ENCODE results near the gene FCSK.

FCSK gene

DNA sequence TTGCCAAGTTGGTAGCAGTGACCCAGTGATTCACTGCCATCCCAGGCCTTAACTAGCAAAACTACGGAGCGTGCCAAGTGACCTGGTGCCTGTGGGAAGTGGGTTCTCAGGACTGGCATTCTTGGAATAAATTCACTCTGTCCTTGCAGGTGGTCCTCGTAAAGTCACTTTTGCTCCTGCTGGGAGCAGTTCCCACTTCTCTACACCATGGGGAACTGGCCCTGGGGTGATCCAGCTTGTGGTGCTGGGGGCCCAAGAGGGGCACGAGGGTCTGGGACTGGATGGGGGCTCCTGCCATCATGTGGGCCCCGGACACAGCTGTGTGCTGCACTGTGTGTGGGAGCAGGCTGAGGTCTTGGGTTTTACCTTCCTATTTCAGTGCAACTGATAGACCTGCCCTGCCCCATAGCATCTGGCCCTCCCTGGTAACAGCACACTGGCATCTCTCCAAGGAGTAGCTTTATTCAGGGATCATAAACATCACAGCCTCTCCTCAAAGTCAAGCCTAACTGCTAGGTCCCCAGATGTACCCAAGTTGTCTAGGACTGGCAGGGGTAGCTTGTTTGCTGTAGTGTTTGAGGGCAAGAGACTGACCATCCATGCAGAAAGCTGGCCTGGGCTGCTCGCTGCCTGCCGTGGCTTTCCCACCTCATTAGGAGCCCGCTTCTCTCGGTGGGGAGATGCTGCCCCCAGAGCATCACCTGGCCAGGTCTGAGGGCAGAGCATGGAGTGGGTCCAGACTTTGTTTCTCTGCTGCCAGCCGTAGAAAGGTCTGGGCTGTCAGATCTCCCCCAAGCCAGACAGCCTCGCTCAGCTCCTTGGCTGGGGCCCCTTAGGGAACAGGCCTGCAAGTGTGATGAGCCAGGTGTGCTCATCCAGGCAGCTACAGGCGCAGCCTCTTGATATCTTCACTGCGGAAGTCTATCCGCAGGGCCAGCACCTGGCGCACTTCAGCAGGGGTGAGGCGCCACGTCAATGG, 26.0 kb downstream of the FCSK start:
- no peak for DNase-seq (ENCODE audit: low spot score)

DNA sequence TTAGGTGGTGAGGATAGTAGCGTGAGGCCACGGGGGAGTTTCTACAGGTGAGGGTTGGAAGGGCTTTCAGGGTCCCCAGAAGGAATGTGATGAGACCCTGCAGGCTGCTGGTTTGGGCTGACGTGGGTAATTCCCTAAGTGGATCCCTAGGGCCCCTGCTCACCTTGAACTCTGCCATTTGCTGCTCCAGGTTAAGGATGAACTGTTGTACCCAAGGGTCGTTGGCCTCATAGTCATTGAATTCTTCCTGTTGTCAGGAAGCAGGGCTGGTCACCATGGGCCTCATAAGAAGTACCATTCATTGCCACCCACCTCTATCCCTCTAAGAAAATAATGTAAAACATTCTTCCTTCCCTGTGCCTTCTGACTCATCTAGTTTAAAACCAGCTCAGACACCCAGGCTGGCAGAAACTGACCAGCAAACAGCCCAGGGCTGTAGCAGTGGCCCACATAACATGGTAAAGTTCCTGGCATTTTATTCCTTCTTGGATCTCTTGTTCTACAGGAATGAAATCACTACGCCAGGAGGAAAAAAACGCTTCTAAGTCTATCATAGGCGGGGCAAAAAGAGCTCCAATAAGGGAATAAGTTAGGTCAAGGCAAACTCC, 27.6 kb downstream of the FCSK start:
- no peak for DNase-seq (ENCODE audit: low spot score)

DNA sequence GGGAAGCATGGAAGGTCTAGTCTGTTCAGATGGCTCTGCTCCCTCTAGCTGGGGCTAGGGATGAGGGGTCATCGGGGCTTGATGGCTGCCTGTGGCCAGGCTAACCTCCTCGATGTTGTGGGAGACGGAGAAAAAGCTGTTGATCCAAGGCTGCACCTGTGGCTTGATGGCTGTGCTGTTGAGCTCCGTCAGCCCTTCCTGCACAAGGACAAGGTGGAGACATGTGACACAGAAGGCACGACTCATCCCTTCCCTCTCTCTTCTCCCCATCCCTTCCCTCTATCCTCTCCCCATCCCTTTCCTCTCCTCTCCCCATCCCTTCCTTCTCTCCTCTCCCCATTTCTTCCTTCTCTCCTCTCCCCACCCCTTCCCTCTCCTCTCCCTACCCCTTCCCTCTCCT, 28.2 kb downstream of the FCSK start:
- no peak for DNase-seq (ENCODE audit: low spot score)

DNA sequence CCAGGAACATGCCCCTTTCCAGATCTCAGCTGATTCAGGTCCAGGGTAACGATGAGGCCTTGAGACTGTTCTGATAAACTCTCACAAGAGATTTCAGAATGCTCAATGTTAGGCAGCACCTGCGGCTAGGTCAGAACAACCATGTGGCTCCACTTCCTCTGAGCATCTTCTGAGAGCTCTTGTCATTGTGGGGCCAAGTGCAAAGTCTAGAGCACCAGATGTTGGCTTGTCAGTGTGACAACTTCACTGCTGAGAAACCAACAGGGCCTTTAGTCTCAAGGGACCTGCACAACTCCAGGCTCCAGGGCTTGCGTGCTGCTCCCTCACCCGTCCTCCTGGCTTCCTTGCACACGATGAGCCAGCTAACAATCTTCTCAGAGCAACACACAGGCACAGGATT, 29.0 kb downstream of the FCSK start:
- DNase-seq (ENCODE audit: low spot score), result no peak

DNA sequence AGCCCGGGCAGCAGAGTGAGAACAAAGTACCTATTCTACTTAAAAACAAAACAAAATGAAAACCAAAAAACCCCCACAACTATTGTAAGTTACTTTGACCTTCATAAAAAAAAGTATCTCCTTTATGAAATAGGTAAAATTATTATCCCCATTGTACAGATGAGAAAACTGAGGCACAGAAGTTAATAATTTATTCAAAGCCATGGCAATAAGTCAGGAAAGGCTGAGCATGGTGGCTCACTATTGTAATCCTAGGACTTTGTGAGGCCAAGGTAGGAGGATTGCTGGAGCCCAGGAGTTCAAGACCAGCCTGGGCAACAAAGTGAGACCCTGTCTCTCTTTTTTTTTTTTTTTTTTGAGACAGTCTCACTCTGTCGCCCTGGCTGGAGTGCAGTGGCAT, 30.5 kb downstream of the FCSK start:
- no peak for DNase-seq (ENCODE audit: low spot score)

DNA sequence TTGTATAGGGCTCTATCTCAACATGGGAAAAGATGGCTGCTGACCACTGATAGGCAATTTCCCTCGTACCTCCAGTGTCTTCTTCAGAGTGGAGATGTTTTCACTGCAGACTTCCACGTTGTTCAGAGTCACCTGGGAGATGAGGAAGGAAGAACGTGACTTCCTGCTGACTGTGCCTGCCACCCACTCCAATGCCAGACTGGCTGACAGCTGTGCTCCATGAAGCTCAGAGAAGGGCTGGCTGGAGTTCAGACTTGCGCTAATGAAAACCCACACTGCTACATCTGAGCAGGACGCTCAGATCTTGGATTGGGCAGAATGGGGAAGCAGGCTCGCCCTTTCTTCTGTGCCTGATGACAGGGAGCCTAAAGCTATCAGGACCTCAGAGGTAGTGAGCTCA, 35.9 kb downstream of the FCSK start:
- DNase-seq (ENCODE audit: low spot score), result no peak

DNA sequence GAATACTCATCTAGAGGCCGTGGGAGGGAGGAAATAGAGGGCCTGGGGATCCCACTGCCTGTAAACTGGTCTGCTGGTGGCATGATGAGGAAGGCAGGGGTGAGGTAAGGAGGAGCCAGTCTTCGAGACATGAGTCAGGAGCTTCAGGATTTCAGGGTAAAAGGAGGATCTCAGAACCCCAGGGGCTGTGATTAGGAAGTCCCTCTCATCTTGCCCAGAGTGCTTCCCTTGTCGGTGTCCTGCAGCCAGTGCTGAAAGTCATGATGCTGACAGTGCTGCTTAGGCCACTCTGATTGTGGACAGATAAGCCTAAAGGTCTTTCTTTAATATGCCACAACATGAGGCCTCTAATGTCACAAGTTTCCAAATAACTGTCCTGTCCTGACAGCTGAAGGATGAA, 39.4 kb downstream of the FCSK start:
- no peak for DNase-seq (ENCODE audit: low spot score)

DNA sequence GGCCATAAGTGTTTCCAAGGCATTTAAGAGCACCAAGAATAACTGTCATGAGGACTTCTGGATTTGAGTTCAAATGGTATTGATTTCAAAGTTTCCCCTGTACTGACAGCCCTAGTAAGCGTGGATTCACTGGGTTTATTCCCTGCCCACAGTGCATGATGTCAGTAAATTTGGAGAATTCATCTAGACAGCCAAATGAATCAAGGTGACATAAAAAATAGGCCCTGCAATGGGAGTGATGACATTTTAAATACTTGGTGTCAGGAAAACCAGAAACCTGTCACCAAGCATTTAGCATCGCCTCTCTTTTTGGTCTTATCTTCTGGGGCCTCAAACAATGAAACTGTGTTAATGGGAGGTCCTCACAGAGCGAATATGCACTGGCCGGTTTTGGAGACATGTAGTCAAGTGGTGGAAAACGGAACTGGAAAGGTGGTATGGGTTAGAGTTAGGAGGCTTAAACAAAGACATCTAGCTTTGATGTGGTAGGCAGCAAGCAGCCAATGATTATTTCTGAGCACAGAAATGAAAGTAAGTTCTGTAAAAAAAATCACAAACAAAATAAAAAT, 39.9 kb downstream of the FCSK start:
- DNase-seq (ENCODE audit: low spot score), result no peak

DNA sequence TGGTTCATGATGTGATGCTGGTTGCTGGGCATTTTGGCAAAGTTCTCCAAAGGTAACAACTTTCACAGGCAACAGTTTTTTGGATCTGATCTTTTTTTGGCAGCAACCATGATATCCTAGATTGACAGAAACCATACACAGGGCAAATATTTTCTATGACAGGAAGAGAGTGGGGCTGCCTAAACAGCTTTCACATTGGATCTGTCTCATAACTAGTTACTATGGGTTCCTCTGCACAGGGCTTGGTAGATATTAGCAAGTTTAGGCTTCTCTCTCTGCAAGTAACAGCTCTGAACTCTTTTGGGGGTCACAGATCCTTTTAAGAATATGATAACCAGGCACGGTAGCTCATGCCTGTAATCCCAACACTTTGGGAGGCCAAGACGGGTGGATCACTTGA, 40.4 kb downstream of the FCSK start:
- no peak for DNase-seq (ENCODE audit: low spot score)

DNA sequence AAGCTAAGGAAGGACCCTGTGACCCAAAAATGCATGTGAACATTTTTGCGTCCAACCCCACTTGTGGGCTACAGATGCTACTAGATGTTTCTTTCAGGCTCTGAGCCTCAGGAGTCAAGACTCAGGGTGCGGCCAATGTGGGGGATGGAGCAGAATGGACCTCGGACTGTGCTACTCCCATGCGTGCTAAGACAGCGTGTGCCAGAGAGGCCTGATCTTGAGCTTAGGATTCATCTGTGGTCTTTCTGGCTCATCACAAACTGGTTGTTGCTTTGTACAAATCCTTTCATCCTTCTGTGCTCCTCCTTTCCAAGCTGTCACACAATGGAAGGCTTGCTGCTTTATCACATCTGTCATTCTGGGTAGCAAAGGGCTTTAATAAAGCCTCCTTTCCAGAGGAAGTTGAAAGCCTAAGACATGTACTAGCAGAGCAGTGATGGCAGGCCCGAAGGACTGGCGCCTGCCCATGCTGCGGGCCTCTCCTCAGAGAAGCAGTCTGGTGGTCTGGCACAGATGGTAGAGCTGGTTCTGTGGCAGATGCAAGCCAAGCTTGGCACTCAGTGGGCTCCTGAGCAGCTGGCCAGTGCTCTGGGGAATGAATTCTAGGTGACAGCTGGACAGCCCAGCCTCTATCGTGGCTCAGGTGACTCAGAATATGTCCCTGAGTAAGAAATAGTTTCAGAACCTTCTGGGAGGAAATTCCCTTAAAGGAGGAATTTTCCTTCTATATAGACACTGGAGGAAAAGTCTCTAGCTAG, 41.2 kb downstream of the FCSK start:
- DNase-seq (ENCODE audit: low spot score), result no peak

DNA sequence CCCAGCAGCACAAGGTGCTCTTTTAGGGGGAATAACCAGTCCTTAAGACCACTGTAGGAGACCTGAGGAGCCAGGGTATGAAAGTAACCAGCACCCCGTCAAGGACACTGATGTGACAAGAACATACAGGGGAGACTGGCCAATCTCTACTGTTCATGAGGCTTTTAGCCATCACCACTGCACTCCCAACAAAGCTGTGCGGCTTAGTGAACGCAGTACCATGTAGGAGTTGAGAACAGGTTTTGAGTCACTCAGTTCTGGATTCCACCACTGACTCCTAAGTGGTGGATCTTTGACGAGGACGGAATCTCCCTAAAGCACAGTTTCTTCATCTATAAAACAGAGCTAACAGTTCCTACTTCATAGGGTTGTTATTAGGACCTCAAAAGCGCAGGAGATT, 42.1 kb downstream of the FCSK start:
- DNase-seq (ENCODE audit: low spot score), result no peak

DNA sequence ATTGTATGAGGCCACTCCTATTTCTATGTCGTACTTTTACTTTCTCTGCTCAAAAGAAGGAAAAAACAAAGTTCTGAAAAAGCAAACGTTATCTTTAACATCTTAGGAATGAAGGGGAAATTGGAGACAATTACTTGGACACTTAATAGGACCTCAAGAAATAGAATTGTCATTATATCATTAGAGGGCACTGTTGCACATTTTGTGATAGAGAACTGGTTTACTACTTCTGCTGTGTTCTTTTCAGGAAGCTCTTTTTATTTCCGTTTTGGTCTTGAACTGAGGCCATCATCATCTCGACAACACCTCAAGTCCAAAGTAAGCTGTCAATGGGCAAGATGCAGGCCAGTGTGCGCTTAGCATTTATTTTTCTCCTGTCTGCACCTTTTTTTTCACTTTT, 54.4 kb downstream of the FCSK start:
- DNase-seq (ENCODE audit: low spot score), result no peak

DNA sequence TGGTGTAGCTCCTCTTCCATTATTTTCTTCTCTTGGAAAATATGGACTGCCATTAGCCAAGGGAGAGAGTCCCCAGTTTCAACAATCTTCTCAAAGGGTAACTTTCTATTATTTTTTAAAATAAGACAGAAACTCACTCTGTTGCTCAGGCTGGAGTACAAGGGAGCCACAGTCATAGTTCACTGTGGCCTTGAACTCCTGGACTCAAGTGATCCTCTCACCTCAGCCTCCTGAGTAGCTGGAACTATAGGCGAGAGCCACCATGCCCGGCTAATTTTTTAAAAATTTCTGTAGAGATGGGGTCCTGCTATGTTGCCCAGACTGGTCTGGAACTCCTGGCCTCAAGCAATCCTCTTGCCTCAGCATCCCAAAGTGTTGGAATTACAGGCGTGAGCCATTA, 55.8 kb downstream of the FCSK start:
- no peak for DNase-seq (ENCODE audit: low spot score)

DNA sequence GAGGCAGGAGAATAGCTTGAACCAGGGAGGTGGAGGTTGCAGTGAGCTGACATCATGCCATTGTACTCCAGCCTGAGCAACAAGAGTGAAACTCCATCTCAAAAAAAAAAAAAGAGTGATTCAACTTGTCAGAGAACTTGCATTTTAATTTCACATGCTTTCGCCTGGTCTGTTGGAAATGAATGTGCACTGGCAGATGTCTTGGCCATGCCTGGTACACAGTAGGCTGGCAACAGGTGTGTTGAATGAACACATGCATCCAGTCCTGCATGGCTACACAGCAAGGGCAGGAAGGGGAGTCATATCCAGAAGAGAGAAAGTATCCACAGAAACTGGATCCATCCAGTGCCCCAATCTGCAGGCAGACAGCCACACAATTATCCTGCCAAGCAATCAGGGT, 57.4 kb downstream of the FCSK start:
- DNase-seq (ENCODE audit: low spot score), result no peak

DNA sequence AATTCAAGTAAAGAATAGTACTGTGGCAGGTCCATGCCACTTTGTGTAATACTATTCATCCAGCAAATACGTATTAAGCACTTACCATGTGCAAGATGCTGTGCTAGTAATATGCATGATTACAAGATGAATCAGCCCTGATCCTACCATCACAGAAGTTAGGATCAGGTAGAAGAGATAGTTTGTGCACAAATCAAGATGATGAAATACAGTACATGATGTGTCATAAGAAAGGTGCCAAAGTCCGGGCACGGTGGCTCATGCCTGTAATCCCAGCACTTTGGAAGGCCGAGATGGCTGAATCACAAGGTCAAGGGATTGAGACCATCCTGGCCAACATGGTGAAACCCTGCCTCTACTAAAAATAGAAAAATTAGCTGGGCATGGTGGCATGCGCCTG, 58.1 kb downstream of the FCSK start:
- DNase-seq (ENCODE audit: low spot score), result no peak

DNA sequence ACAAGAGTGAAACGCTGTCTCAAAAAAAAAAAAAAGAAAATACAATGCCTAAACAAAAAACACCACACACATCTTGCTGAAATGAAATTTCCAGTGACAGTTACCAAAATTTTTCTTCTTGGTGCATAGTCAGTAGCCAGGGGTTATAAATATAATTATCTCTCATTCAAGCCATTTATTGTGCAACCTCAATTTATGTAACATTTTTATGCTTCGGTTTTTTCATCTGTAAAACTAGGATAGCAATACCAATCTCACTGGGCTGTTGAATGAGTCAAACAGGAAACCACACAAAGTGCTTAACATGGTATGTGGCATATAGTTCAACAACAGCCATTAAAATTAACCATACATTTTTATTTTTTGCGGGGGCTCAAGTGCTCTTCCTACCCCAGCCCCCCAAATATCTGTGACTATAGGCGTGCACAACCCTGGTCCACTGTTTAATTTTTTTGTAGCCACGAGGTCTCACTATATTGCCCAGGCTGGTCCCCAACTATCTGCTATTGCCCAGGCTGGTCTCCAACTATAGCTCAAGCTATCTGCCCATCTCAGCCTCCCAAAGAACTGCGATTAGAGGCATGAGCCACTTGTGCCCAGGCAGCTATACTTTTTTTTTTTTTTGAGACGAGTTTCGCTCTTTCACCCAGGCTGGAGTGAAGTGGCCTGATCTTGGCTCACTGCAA, 66.4 kb downstream of the FCSK start:
- no peak for DNase-seq (ENCODE audit: low spot score)

DNA sequence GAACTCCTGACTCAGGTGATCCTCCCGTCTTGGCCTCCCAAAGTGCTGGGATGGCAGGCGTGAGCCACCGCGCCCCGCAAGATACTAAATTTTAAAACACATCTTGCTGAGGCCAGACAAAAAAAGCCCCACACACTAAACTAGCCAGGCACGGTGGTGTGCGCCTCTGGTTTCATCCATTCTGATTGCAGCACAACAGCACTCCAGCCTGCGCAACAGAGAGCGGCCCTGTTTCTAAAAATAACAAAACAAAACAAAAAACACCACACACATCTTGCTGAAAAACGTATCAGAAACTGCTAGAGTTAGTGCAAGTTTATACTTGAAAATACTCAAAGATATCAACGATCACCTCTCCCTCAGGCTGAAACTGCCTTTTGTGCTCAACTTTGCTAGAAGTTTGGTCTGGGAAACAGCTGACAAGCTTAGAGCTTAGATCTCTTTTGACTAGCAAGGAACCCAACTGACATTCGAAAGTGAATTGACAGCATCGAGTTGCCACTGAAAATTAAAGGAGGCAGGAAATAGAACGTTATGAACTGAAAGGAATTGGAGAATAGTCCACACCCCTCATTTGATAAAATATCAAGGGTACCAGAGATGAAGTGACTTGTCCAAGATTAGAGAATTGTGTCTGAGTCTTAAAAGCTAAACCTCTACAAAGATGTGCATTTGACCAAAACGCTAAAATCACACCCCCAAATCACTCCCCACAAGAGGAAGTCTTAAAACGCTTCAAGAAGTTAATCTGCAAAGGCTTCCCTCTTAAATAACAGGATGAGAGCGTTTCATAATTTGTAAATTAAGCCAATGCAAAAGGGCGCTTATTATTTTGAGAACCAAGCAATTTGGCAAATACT, 68.1 kb downstream of the FCSK start:
- no peak for DNase-seq (ENCODE audit: low spot score)

DNA sequence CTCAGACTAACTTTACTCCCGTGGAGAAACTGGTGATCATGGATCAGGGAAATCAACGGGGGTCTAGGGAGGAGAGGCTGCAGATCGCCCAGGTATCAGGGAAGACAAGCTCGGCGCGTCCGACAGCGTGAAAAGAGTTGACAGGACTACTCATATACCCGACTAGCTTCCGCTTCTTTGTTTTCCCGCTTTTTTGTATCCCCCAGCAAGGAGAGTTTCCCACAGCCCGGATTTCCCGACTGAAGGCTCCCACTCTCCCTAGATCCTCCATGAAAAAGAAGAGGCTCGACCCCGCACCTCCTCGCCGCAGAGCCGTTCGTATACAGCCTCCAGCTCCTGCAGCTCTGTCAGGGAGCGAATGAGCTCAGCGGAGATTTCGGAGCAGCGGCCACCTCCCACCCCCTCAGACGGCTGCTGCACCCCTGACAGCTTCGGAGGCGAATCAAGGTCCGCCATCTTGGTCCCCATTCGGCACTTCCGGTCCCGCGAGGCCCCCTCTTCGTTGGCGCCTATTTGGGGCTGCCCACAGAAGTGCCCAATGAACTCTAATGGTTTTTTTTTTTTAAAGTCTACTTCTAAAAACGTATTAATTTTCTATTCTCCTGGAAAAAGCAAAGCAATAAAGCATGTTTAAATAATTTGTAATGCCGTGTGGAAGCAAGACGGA, 68.8 kb downstream of the FCSK start, which contains the start of gene COG4:
COG4 (minus strand) TSS at position 479 of the 667 bp plus-strand sequence; CDS start at position 468, 11 bp downstream.
- peak; percentile 90 for DNase-seq (ENCODE audit: low spot score)

DNA sequence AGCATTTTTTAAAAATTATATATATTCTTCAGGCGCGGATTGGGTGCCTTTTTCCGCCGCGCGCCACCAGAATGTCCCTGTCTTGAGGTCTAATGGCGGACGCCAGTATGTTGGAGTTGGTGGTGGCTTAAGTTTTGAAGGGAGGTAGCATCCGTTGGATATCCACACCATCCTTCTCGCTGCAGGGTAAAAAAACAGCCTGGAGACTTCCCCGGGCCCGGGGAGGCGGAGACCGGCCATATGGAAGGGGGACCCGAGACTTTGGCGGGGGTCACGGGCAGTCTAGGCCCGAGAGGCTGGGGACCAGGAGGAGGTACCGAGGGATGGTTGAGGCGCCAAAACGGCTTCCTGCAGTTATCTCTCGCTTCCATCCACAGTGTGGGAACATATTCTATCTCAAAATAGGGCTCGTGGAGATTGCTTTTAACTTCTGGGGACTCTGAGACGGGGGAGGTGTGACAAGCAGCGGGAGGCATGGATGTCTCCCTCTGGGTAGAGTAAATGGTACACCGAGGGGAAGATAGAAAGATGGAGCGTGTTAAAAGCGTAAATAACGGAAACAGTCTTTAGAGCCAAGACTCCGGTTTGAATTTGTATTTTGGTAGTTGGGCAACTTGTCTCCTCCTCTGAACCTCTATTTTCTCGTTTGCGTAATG, 69.5 kb downstream of the FCSK start, which contains the start of gene SF3B3:
SF3B3 (plus strand) TSS at position 74 of the 656 bp plus-strand sequence. CDS start 2,841 bp downstream, outside the sequence.
- DNase-seq (ENCODE audit: low spot score), result peak; percentile 80
